Ascending aorta (tissue), 2 donors: ENCODE data around the gene PTK7. TPM values are rescaled to one million over a fixed set of nuclear protein-coding genes. Genes with fewer than 3 reads are reported as not detected.
"Not testable (repeated sequence)": the region's sequence is repeated elsewhere in the genome, so short reads cannot be mapped to it uniquely, and the experiment has no call there.

Source experiments
- DNase-seq, 2 donors: peaks; one replicate each; pipeline ENCODE4 v3.0.0-alpha.2; 2019; ENCODE audit warnings: low spot score in 2 of 2
- H3K27ac ChIP-seq, 2 donors: fragments of 200-600 bp; sonication (generic); one replicate each; pipeline ENCODE4 v1.5.1; 2016 to 2017; ENCODE audit warnings: mild to moderate bottlenecking in 1 of 2
- H3K27me3 ChIP-seq: fragments of 200-600 bp; sonication (generic); one replicate; pipeline ENCODE4 v1.5.1; 2017
- H3K36me3 ChIP-seq, 2 donors: fragments of 200-600 bp; sonication (generic); one replicate each; pipeline ENCODE4 v1.5.1; 2016
- H3K4me1 ChIP-seq, 2 donors: fragments of 200-600 bp; sonication (generic); one replicate each; pipeline ENCODE4 v1.5.1; 2016 to 2017; ENCODE audit warnings: mild to moderate bottlenecking in 1 of 2
- H3K4me3 ChIP-seq, 2 donors: fragments of 200-600 bp; sonication (generic); one replicate each; pipeline ENCODE4 v1.5.1; 2016 to 2017; ENCODE audit warnings: mild to moderate bottlenecking in 1 of 2
- H3K9me3 ChIP-seq, 2 donors: fragments of 200-600 bp; sonication (generic); one replicate each; pipeline ENCODE4 v1.5.1; 2016
- CTCF ChIP-seq, 3 experiments: fragments of 200-600 bp in 2 of 3; fragments of 450-650 bp in 1 of 3; sonication (generic) in 2 of 3; IDR thresholded peaks; one replicate each; pipeline ENCODE4 v1.5.1; 2016 to 2019; ENCODE audit warnings: antibody characterized with exemption in 3 of 3, mild to moderate bottlenecking in 1 of 3, moderate library complexity in 1 of 3
- intact Hi-C: fragments of 100-400 bp; cut with DNase I; formaldehyde crosslinking; loops from one replicate; pipeline ENCODE4 v1.15.1; 2023
- total RNA-seq: library from RNA; depleted of rRNA; stranded (reverse); fragments of >200 nt; gene quantifications from one replicate; pipeline ENCODE4 v1.1.0, GENCODE V29; 2016

Gene PTK7
- total RNA-seq, 1 donor from 2014 or later = 34.9 TPM

- no peaks in the 10 kb centered on the region for H3K4me1 ChIP-seq
- intact Hi-C loops = no loop called here
- no peaks in the 10 kb centered on the region for H3K27me3 ChIP-seq
- no peak for TF ChIP-seq CTCF (IDR thresholded peaks at IDR 0.05)
- no peak overlapping the region for H3K4me3 ChIP-seq
- no peaks in the 10 kb centered on the region for H3K9me3 ChIP-seq
- H3K36me3 ChIP-seq = no peaks in the 10 kb centered on the region
- H3K27ac ChIP-seq = no peak overlapping the region
- DNase-seq = no peak
Measured at GRCh38 chr6:43107344-43108062, 31.4 kb downstream of the PTK7 start.

- Histone ChIP-seq H3K4me1 (peaks cover 0 to 3% of the 10 kb centered on the region in 2 donors), H3K4me3 (no peak overlapping the region), H3K36me3 (no peaks in the 10 kb centered on the region), H3K9me3 (no peaks in the 10 kb centered on the region), H3K27ac (peak overlapping the region in 1 of 2 donors; percentile 41), H3K27me3 (no peaks in the 10 kb centered on the region)
- no peak for TF ChIP-seq CTCF (IDR thresholded peaks at IDR 0.05)
- no peak for DNase-seq
- intact Hi-C loops = no loop called here
Measured at GRCh38 chr6:43113431-43114260, 37.5 kb downstream of the PTK7 start.

- Histone ChIP-seq H3K27ac (no peak overlapping the region), H3K36me3 (no peaks in the 10 kb centered on the region), H3K4me1 (peaks cover 0 to 3% of the 10 kb centered on the region in 2 donors), H3K4me3 (no peak overlapping the region), H3K27me3 (no peaks in the 10 kb centered on the region), H3K9me3 (no peaks in the 10 kb centered on the region)
- DNase-seq = no peak
- no peak for TF ChIP-seq CTCF (IDR thresholded peaks at IDR 0.05)
- intact Hi-C loops = no loop called here
Measured at GRCh38 chr6:43115365-43115764, 39.3 kb downstream of the PTK7 start.

- H3K4me3 ChIP-seq, DNase-seq, H3K27me3 ChIP-seq, H3K9me3 ChIP-seq, H3K36me3 ChIP-seq, H3K27ac ChIP-seq, intact Hi-C loops: not testable (repeated sequence)
- H3K4me1 ChIP-seq = peaks cover 2 to 10% of the 10 kb centered on the region in 2 donors
Measured at GRCh38 chr6:43117466-43117865, 41.4 kb downstream of the PTK7 start.

GRCh38 chr6:43119482-43119881, 43.4 kb downstream of the PTK7 start:
- Histone ChIP-seq H3K4me1 (peaks cover 2 to 18% of the 10 kb centered on the region in 2 donors), H3K4me3 (no peak overlapping the region), H3K9me3 (no peaks in the 10 kb centered on the region), H3K27ac (no peak overlapping the region), H3K36me3 (no peaks in the 10 kb centered on the region), H3K27me3 (no peaks in the 10 kb centered on the region)
- DNase-seq = no peak
- intact Hi-C loops = no loop called here
- TF ChIP-seq CTCF (IDR thresholded peaks at IDR 0.05) = no peak
